HG03565 (cell line): Measurements from ENCODE around the gene MRPS25.
"Not testable (repeated sequence)": the region's sequence is repeated elsewhere in the genome, so short reads cannot be mapped to it uniquely, and the experiment has no call there.

ENCODE experiments used
- ATAC-seq: cut with Tn5 transposase; IDR thresholded peaks from one replicate; pipeline ENCODE4 v1.9.1; 2021; ENCODE audit warnings: mild to moderate bottlenecking, moderate library complexity; ENCODE audit not compliant: unreplicated experiment

Gene MRPS25

DNA sequence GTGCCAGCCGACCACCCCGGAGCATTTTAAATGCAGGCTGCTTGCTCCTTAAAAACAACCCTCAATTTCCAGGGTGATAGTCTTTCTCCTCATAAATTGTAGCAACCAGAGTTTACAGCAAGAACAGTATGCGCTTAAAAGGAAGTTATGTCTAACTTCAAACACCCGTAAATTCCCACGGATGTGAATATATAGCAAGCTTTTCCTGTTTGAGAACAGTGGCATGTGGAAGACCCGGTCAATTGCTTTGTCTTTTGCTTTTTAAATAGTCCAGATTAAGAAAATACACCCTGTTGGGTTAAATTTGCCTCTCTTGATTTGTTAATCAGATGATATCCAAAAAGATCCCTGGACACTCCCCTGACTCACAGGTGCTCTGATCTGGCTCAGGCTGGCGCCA, 20.8 kb downstream of the MRPS25 start:
- no peak for ATAC-seq

DNA sequence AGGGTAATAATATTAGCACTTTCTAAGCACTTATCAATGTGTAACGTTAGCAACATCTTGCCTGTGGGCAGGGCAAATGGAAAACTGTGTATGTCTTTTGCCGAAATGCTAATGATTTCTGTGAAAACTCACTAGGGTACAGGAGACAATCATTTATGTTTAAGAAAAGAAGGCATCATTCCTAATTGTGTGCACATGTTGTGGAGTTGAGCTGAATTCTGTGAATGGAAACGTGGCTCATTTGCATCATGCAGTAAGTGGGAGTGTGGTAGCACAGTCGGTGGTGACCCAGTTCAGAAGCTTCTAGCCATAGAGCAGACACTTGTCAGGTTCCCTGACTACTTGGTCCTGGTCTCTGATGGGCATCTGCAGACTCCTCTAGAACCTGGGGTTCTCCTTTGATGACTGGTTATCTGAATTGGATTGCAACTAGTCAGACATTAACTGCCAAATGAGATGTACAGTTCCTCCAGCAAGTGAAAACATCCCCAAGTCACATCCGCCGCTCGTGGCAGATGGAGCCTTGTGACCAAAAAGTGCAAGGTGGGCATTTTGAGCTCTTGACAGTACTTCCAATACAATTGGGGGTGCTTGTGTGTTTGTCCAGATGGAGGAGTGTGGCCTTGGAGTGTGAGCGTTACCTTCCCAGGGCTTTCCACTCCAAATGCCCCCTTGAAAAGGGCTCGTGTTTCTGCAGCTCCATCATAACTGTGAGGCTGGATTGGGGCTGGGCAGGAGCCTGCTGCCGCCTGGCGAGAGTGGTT, 21.5 kb downstream of the MRPS25 start:
- ATAC-seq, result no peak

DNA sequence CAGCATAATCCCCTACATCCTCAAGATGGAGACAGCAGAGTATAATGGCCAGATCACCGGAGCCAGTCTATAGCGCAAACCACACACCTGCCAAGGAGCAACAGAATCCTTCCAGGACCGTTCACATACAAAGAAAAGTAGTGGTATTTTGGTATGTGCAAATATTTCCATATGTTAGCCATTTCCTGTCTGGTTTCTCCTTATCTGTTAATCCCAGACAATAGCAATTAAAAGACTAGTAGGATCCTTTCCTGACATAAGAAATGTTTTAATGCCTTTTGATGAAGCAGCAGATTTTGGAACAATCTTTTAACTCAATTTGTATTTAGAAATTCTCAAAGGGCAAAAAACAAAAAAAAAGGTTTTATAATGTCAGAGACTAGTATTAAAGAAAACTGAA, 22.2 kb downstream of the MRPS25 start:
- no peak for ATAC-seq

DNA sequence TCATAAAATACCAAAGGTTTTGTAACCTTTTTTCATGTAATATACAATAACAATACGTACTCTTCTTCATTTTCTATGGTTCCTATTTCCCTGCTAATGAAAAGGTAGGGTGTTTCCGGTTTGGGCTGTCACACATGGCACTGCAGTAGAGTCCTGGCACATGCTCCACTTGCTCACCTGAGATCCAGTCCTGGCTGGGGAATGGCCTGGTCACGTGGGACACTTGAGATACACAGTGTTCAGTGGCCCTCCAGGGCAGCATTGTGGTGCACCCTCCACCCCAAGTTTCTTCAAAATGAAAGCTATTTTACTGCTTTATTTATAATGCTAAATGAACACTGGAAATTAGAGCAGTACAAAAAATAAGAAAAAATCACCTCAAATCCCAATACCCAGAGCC, 23.2 kb downstream of the MRPS25 start:
- no peak for ATAC-seq

DNA sequence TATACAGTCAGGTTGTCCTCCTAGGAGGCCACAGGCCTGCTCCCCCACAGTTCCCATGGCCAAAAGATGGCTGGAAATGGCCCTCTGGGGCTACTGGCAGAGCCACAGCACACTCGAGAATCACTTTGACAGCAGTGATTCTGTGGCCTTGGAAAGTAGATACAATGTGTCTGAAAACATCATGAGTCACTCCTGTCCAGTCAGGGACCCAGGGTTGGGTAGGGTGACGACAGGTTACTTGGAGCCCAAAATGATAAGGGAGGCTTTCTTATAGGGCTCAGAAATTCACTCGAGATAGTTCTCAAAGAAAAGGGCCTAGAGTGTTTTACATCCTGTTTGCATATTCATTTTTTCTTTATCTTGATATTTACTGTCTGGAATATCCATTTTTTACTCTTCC, 24.3 kb downstream of the MRPS25 start:
- no peak for ATAC-seq

DNA sequence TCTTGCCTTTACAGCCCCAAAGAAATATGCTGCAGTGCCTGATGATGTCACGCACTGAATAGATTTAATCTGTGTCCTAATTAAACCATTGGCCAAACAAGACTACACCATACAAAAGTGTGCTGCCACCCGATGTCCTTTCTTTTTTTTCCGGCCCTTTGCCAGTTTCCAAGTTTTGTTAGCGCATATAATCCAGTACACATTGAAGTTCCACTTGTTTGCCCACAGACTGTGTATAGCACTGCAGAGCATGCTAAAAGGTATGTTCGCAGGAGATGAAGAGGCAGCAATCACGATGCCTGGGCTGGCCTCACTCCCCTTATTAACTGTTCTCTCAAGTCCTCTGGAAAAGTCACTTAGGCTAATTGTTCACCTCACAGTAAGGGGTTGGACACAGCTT, 26.8 kb downstream of the MRPS25 start:
- no peak for ATAC-seq

DNA sequence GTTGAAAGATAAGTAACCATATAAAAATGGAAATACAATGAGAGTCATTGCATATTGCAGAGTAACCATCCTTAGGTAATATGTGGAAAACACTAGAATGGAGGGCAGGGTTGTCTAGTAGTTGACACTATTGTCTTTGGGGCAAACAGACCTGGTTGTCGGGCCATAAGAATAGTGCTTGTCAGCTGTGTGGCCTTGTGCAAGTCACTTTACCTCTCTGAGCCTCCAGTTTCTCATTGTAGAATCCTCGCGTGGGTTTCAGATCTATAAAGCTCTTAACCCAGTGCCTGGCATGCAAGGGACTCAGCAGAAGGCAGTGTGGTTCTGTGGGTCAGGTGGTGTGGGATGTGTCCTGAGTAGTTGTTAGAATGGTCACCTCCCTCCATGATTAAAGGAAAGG, 32.0 kb downstream of the MRPS25 start:
- ATAC-seq, result no peak

DNA sequence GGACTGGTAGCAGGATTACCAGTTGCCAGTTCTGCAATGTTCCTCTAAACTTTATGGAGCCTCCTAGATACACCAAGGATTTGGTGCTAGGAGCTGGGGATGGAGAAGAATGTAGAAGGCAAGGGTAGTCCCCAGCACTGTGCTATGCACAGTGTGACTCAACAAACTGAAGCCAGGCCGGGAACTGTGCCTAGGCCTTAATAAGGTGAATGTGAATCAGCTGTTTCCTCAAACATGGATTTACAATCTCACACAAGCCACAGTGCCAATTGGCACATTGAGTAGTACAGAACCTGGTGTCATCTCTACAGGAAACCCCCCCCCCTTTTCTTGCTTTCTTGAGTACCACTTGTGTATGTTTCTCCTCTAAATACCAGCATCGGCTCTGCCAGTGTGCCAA, 32.5 kb downstream of the MRPS25 start:
- ATAC-seq, result no peak

DNA sequence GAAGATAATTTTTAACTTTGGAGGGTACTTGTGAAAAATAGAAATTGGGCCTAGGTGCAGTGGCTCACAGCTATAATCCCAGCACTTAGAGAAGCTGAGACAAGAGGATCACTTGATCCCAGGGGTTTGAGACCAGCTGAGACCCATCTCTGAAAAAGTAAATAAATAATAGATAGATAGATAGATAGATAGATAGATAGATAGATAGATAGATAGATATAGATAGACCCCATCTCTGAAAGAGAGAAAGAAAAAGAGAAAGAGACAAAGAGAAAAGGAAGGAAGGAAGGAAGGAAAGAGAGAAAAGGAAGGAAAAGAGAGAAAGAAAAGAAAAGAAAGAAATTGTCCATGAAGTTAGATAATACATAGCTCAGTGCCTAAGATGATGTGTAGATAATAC, 35.5 kb downstream of the MRPS25 start:
- ATAC-seq, result no peak

DNA sequence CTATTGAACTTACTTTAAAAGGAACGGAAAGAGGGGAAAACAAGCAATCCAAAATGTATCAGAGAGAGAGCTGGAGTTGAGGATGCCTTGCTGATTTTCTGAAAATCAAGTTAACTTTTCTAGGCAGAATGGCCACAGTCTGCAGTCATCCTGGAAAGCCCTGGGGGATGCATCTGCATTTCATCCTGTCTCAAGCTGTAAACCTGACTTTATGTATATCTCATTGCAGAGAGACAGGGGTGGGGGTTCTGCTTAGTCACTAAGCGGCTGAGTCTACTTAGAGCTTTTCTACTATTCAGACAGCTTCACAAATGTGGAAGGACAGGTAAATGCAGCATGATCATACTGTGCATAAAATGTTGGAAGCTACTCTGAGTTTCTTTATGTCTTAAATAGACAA, 41.4 kb downstream of the MRPS25 start:
- no peak for ATAC-seq

DNA sequence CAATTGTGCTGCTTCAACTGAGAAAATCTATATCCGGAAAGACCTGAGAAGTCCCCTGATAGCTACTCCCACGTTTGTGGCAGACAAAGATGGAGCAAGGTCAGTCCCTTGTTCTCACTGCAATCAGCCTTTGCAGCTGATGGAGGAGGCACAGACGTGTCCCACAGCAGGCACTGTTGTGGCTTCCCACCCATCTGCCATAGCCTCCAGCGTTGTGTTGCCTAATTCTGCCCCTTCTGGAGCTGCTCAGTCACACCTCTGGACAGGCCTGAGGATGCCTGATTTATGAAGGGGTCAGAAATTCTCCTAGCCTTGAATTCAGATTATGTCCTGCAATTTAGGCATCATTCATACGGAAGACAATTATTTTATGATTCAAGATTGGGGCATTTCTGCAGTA, 41.9 kb downstream of the MRPS25 start:
- ATAC-seq, result no peak

DNA sequence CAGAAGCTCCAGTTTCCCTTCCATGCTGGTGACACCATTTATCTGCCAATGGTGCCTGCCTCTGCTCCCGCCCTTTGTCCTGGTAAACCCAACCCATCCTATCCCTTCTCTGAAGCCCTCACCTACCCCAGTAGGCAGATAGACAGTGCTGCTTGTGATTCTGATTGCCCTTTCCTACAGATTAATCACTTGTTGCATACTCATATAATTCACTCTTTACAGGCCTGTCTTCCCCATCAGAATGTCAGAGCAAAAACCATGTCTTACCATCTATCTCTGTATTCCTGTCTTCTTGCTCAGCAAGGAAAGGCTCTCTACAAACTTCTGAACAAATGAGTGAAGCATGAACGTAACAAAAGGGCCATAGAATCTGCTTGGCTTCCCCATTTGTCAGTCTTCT, 47.9 kb downstream of the MRPS25 start:
- ATAC-seq, result no peak

DNA sequence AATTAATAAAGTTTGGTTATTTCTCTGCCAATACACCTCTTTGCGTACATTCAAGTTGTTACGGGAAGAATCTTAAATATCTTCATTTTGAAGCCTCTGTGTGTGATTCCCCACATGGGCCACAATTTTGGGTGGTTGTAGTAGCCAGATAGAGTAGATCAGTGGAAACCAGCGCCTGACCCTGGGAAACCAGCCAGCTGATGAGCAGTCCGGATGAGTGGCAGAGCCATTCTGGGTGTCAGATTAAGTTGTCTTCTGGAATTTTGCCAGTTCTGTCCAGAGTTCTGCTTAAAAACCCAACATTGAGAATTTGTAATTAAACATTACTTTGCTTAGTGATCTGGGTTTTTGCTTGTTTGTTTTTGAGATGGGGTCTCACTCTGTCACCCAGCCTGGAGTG, 49.7 kb downstream of the MRPS25 start:
- no peak for ATAC-seq

DNA sequence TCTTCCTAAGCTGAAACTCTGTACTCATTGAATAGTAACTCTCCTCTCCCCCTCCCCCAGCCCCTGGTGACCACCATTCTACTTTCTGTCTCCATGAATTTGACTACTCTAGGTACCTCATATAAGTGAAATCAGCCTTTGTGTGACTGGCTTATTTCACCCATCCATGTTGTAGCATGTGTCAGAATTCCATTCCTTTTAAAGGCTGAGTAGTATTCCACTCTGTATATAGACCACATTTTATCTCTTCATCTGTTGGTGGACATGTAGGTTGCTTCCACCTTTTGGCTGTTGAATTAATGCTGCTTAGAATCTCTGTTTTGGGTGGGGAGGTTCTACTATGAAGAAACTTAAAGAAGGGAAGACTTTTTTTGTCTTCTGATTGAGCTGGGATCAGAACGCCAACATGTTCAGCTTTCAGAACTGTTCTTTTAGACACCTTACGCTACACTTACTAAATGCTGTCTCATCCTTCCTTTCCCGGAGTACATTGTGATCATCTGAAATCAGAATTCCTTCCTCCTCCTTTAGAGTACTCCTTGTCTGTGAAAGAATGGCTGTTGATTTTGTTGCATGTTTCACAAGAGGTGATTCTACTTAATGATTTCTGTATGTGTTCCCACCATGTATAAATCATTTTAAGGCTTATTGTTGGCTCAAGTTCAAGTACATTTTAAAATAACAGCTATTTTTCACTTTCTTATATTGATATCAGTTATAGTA, 50.3 kb downstream of the MRPS25 start:
- ATAC-seq, result no peak

DNA sequence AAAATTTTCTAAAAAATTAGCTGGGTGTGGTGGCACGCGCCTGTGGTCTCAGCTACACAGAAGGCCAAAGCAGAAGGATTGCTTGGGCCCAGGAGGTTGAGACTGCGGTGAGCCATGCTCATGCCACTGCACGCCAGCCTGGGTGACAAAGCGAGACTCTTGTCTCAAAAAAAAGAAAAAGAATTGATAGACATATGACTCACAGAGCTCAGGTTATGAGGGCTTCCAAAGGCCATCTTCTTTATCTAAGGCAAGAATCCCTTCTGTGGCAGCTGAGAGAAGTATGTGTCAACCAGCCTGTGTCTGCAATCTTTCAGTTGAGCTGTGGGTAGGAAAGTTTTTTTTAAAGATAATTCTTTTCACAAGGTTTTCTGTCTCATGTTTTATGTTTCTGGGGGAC, 53.9 kb downstream of the MRPS25 start:
- ATAC-seq, result no peak

DNA sequence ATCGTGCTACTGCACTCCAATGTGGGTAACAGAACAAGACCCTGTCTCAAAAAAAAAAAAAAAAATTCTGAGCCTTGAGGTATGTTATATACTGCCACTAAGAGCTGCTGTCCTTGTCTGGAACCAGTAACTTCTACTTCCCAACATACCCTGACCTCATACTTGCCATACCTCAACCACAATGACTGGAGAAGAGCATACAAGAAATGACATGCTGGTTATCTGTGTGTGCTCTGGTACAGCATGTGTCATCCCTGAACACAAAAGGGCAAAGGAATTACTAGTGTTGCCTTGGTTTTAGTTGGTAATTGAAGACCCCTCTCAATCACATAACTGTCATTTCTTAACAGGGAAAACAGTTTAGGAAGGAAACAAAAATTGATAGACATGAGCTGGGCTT, 54.5 kb downstream of the MRPS25 start:
- ATAC-seq, result no peak

DNA sequence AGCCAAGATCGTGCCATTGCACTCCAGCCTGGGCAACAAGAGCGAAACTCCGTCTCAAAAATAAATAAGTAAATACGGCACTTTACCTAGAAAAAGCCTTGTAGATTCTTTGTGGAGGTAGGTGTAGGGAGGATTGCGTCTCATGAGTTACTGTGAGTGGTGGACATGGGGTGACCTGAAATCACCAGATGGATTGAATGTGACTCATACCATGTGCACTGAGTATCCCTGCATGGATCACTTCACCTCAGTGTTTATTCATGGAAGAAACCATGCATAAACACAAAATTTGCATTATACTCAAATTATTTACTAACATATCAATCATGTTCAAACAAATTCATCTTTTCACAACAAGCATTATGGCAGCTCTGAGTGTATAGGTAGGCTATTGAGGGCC, 55.9 kb downstream of the MRPS25 start:
- ATAC-seq, result no peak

DNA sequence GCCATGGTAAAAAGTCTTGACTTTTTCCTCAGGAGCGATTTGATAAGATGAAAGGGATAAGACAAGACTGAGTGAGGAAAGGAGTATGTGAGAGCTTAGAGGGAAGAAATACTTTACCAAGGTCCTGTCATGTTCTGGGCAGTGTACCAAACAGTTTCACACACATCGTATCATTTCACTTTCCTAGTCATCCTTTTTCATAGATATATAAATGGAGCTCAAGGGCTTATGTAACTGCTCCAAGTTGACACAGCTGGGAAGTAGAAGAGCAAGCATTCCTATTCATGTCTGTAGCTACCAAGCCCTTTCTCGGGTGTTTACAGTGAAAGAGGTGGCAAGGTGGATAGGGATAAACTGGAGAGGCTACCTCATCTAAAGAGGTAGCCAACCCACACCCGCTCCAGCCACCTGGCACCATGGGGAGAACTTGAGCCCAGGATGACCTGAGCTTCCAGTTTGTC, 57.4 kb downstream of the MRPS25 start:
- no peak for ATAC-seq

DNA sequence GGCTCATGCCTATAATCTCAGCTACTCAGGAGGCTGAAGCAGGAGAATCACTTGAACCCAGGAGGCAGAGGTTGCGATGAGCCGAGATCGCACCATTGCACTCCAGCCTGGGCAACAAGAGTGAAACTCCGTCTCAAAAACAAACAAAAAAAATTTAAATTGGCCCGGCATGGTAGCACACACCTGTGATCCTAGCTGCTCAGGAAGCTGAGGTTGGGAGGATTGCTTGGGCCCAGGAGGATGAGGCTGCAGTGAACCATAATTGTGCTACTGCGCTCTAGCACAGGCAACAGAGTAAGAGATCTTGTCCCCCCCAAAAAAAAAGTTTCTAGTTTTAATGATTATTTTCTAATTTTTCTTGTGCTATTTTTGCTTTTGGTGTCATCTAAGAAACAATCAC, 65.9 kb downstream of the MRPS25 start:
- ATAC-seq, result not testable (repeated sequence)
